ENCODE measurements around the gene ARHGEF25.
"Not testable (repeated sequence)": the region's sequence is repeated elsewhere in the genome, so short reads cannot be mapped to it uniquely, and the experiment has no call there.

The ARHGEF25 gene

DNA sequence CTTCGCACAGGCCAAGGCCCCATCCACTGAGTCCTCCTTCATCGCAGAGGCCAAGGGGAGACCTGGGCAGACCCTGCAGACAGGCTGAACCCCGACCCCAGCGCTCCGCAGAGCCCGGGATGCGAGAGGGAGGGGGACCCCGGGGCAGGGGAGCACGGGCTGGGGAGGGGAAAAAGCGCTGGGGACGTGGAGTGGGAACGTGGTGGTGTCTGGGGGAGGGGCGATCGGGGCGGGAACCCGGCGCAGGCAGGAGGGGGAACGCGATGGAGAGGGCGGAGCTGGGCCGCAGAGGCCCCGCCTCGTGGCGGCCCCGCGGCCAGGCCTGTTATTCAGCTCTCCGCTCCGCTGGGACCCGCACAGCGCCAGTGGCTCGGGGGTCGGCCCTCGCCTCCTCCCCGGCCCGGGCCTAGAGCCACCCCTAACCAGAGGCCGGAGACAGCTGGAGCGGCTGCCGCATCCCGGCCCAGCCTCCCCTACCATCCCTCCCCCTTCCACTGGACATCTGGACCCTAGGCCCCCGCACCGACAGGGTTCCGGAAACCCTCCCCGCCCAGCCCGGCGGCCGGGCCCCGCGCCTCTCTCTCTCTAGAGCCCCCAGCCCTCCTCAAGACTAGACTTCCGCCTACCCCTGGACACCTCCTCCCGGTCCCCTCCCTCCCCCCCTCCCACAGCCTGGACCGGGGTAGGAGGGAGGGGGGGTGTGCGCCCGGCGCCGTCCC, at the start of gene ARHGEF25:
Gene ARHGEF25 (plus strand): TSS at position 328 of the 719 bp plus-strand sequence. CDS start 460 bp downstream, outside the sequence.
- no peak for DNase-seq (ENCODE audit: low spot score)

- DNase-seq (ENCODE audit: low spot score): no peak
Measured at GRCh38 chr12:57563358-57563757, 47.9 kb upstream of the ARHGEF25 start.

GRCh38 chr12:57564178-57564740, 47.0 kb upstream of the ARHGEF25 start:
- DNase-seq (ENCODE audit: low spot score): no peak

GRCh38 chr12:57568838-57569237, 42.4 kb upstream of the ARHGEF25 start:
- DNase-seq (ENCODE audit: low spot score): no peak

DNA sequence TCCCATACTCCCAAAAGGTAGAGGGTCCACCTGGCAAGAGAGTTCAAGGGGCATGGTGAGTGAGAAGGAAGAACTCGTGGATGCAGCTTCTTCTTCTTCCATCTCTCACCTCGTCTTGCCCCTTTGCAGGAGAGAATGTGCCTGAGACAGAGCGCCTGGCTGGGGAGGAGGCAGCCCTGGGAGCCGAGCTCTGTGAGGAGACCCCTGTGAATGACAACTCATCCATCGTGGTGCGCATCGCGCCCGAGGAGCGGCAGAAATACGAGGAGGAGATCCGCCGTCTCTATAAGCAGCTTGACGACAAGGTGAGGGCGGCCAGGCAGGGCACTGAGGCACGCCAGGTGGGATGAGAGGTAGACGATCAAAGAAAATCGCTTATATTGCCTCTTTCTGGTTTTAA, 41.4 kb upstream of the ARHGEF25 start:
- no peak for DNase-seq (ENCODE audit: low spot score)

DNA sequence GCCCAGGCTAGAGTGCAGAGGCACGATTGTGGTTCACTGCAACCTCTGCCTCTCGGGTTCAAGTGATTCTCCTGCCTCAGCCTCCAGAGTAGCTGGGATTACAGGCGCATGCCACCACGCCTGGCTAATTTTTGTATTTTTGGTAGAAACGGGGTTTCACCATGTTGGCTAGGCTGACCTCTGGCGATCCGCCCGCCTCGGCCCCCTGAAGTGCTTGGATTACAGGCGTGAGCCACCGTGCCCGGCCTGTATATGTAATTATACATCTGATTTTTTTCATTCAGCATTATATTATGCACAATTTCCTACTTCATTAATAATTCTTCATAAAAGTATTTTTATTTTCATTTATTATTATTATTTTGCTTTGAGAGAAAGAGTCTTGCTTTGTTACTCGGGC, 40.8 kb upstream of the ARHGEF25 start:
- not testable (repeated sequence) for DNase-seq (ENCODE audit: low spot score)

DNA sequence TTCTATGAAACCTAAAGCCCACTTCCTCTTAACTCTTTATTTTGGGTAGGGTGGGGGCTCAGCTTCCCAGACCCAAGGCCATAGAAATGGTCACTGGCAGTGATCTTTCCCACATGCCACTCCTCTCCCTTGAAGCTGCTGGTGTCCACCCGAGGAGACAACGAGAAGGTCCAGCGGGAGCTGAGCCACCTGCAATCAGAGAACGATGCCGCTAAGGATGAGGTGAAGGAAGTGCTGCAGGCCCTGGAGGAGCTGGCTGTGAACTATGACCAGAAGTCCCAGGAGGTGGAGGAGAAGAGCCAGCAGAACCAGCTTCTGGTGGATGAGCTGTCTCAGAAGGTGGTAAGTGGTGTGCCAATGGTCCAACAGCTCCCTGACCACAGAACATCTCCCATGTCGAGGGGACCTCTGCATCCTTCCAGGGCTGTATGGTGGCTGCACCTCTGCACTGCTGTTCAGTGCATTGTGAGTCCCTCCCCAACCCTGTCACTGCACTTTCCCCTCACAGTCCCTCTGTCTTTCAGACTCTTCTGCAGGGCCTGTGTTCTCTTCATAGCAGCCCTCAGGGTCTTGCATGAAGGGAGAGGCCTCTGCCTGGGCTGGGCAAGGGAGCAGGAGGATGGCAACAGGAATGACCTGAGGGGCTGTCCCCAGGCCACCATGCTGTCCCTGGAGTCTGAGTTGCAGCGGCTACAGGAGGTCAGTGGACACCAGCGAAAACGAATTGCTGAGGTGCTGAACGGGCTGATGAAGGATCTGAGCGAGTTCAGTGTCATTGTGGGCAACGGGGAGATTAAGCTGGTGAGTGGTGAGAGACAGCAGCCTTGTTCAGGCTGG, 39.1 kb upstream of the ARHGEF25 start:
- no peak for DNase-seq (ENCODE audit: low spot score)

- DNase-seq (ENCODE audit: low spot score): no peak
Measured at GRCh38 chr12:57574795-57575194, 36.4 kb upstream of the ARHGEF25 start.

DNA sequence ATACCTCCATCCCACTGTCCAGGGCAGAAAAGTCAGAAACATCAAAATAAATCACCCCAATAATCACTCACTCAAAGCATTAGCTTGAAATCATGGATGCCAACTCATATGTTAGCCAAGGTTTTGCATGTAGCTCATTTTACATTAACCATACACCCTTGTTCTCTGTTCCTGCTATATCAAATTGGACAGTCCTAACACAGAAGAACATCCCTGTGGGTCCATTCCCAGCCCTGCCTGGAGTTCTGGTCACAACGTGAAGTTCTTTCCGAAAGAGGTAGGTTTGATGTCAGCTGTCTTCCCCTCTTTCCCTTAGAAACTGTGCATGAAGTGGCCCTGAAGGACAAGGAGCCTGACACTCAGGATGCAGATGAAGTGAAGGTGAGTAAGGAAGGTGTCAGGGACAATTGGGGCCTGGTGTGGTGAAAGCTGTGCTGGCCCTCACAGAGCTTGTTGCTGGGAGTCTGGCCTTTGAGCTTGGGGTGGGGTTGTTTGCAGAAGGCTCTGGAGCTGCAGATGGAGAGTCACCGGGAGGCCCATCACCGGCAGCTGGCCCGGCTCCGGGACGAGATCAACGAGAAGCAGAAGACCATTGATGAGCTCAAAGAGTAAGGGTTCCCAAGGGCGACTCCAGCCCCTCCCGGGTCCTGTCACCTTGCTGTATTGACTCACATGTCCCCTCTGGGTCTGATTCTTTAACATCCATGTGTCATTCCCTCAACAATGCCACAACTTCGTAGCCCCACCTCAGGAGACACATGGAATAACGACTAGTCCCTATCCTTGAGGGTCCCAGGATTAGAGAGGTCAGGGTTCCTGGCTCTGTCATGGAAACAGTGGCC, 35.2 kb upstream of the ARHGEF25 start:
- no peak for DNase-seq (ENCODE audit: low spot score)

GRCh38 chr12:57576613-57577160, 34.5 kb upstream of the ARHGEF25 start:
- no peak for DNase-seq (ENCODE audit: low spot score)

DNA sequence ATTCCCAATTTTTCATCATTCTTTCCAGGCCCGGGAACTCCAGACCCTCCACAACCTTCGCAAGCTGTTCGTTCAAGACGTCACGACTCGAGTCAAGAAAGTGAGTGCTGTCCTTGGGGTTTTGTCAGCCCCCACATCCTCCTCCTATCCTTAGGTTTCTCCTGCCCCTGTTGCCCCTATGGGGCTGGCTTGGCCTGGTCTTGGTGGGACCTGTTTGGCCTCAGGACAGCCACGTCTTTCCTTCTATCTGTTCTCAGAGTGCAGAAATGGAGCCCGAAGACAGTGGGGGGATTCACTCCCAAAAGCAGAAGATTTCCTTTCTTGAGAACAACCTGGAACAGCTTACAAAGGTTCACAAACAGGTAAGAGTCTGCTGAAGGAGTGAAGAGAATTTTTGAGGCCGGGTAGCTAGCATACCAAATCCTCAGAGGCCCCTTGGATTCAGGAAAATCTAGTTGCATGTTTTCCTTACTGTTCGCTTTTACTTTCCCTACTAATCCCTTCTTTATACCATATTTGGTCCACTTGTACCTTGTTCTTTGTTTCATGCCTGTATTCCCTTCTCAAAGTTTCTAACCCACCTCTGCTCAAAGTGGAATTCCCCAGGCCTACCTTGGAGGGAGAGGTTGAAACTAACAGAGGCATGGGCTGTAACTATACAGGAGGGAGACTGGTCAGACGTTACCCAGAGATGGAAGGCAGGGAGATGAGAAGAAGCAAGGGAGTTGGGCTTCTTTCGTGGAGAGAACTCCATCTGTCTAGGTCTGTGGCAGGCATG, 33.1 kb upstream of the ARHGEF25 start:
- DNase-seq (ENCODE audit: low spot score): no peak

- DNase-seq (ENCODE audit: low spot score): no peak
Measured at GRCh38 chr12:57579011-57579410, 32.2 kb upstream of the ARHGEF25 start.

DNA sequence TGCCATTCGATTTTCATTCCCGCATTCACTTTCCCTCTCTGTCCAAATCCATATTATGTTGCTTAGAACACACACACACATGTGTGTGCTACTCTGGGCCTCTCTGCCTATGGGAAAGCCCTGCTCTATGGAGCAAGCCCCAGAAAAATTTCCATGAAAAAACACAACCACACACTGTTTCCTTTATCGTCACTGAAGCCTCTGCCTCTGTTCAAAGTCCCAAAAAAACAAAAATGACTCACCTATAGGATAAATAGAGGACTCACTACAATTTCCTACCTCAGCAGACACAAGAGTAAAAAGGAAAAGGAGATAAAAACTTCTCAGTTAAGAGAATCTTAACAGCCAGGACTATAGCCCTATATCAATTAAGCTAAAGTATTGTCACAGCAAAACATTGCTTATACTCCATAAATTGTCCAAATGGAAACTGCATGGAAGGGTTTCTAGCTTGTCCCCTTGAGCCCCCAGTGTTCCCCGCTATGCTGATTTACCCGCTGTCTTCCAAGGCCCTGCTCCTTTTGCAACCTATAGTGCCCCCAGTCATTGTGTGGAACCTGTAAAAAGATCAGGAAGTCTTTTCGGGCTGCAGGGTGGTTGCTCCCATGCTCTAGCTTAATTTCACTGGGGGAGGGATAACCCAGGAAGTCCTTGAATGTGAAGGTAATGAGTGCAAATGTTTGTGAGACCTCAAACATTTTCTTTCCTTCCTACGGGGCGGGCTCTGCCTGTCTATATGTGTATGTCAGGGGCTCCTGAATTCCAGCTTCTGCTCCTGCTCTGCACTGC, 31.4 kb upstream of the ARHGEF25 start:
- no peak for DNase-seq (ENCODE audit: low spot score)

DNA sequence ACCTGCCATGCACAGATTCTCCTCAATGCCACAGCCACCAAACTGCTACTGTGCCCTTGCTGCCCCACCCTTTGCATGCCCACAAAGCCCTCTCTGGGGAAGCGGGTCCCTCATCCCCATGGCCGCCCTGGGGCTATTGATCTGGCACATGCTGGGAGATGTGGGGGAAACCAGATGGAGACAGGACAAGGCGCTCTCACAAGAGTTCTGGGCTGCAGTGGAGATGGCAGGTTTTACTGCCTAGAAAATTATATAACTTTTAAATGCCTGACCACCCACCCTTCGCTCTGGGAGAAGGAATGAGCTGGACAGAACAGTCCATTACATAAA, 30.8 kb upstream of the ARHGEF25 start:
- DNase-seq (ENCODE audit: low spot score): no peak

- no peak for DNase-seq (ENCODE audit: low spot score)
Measured at GRCh38 chr12:57581802-57582201, 29.4 kb upstream of the ARHGEF25 start.

GRCh38 chr12:57582440-57582839, 28.8 kb upstream of the ARHGEF25 start:
- DNase-seq (ENCODE audit: low spot score): no peak

DNA sequence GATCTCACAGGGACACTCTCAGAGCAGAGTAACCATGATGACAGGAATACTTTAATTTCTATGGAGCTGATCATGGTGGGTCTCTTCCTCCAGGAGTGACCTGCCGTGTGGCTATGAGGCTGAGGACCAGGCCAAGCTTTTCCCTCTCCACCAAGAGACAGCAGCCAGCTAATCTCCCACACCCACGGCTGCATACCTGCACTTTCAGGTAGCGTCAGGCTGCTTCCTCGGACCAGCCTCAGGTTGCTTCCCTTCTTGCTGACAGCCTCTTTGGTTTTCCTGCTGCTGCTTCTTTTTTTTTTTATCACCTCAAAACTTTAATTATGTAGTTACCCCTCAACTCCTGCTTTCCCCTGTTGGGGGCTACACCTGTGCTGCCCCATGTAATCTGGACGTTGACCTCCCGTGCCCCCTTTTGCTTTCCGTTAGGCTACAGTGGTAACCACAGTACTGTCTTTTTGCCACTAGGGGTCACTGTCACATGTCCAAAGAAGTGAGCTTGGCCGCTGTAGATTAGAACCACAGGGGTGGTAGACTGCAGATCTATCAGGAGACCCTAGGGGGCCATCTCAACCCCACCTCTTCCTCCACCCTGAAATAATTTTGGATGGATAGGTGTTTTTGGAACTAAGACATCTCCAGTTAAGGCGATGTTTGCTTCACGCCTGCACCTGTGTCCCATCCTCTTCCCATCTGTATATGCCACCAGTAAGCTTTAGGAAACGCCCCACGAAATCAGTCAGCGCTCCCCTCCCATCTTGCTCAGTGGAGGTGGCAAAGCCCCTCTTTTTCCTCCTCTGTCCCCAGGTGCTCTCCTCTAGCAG, 28.0 kb upstream of the ARHGEF25 start:
- peak; percentile 84 for DNase-seq (ENCODE audit: low spot score)

DNA sequence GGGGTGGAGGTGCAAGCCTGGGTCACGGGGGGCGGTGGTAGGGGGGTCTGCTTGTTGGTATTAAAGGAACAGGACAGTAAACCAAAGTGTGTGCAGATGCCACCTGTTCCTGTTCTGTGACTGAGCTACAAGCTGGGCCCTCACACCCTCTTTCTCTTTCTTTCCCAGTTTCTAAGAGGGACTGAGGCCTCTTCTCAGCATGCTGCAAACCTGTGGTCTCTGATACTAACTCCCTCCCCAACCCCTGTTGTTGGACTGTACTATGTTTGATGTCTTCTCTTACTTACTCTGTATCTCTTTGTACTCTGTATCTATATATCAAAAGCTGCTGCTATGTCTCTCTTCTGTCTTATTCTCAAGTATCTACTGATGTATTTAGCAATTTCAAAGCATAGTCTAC, 27.2 kb upstream of the ARHGEF25 start:
- no peak for DNase-seq (ENCODE audit: low spot score)

DNA sequence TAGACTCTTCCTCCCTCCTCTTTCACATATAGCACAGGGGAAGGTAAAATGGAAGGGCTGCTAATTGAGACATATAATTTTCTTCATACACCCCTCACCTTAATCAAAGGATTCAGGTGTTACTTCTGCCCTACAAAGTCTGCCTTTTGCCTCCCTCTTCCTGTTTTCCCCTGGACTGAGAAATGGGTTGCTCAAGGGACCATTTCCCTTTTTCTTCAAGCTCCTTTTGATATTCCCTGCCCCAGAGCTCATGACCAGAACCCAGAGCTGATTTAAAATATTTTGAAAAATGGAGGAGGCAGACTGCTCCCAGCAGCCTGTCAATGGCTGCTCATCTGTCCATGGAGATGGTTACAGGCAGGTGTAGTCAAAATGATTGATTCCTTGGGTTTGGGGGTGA, 26.5 kb upstream of the ARHGEF25 start:
- no peak for DNase-seq (ENCODE audit: low spot score)
